NCI-H446 treated with DMSO at 0.1 percent for 48 hours (cell line): ENCODE measurements around the gene TAAR1.
"Not testable (repeated sequence)": the region's sequence is repeated elsewhere in the genome, so short reads cannot be mapped to it uniquely, and the experiment has no call there.

Experiments
- DNase-seq: peaks from one replicate; lab custom pipeline; 2025; lab: John Stamatoyannopoulos, UW

TAAR1 gene

GRCh38 chr6:132661906-132662305 is 2.9 kb upstream of the TAAR1 start:
- DNase-seq, result no peak

GRCh38 chr6:132651062-132651461 is 7.9 kb downstream of the TAAR1 start:
- no peak for DNase-seq

GRCh38 chr6:132650429-132650828 is 8.6 kb downstream of the TAAR1 start:
- no peak for DNase-seq

GRCh38 chr6:132648828-132649227 is 10.2 kb downstream of the TAAR1 start:
- no peak for DNase-seq

- no peak for DNase-seq
These were observed 10.6 kb downstream of the TAAR1 start for GRCh38 chr6:132648356-132648755.

- no peak for DNase-seq
These were observed 15.4 kb downstream of the TAAR1 start for GRCh38 chr6:132643547-132643946.

GRCh38 chr6:132637135-132637534 is 21.8 kb downstream of the TAAR1 start:
- not testable (repeated sequence) for DNase-seq

GRCh38 chr6:132635906-132636305 is 23.1 kb downstream of the TAAR1 start:
- DNase-seq, result not testable (repeated sequence)

GRCh38 chr6:132635288-132635687 is 23.7 kb downstream of the TAAR1 start:
- not testable (repeated sequence) for DNase-seq

GRCh38 chr6:132634796-132635195 is 24.2 kb downstream of the TAAR1 start:
- DNase-seq, result no peak

GRCh38 chr6:132633362-132633761 is 25.6 kb downstream of the TAAR1 start:
- no peak for DNase-seq

GRCh38 chr6:132624175-132624574 is 34.8 kb downstream of the TAAR1 start, which contains the start of gene TAAR2:
Gene TAAR2 (minus strand): TSS chr6:132624275. CDS start chr6:132624275, 0 bp downstream.
- no peak for DNase-seq

GRCh38 chr6:132623106-132623845 is 35.7 kb downstream of the TAAR1 start:
- DNase-seq, result no peak

GRCh38 chr6:132616677-132617076 is 42.3 kb downstream of the TAAR1 start:
- DNase-seq, result no peak

GRCh38 chr6:132614554-132614953 is 44.4 kb downstream of the TAAR1 start:
- no peak for DNase-seq

GRCh38 chr6:132612449-132613108 is 46.4 kb downstream of the TAAR1 start:
- DNase-seq, result no peak

GRCh38 chr6:132611616-132612015 is 47.4 kb downstream of the TAAR1 start:
- DNase-seq, result no peak

- no peak for DNase-seq
These were observed 51.3 kb downstream of the TAAR1 start for GRCh38 chr6:132607544-132608233.

- no peak for DNase-seq
These were observed 54.3 kb downstream of the TAAR1 start for GRCh38 chr6:132604635-132605152.

- DNase-seq, result not testable (repeated sequence)
These were observed 58.1 kb downstream of the TAAR1 start for GRCh38 chr6:132600900-132601299.

- no peak for DNase-seq
These were observed 60.5 kb downstream of the TAAR1 start for GRCh38 chr6:132598473-132598872.

GRCh38 chr6:132596201-132596600 is 62.8 kb downstream of the TAAR1 start:
- no peak for DNase-seq
